Measurements from ENCODE around the gene FAM168A. TPM values are rescaled to one million over a fixed set of nuclear protein-coding genes. Genes with fewer than 3 reads are reported as not detected.

FAM168A gene
- total and polyA plus RNA-seq, 2 donors (not counting 1 experiment from before 2014, with no cell fraction given) = 16.3 to 23.8 TPM

DNA sequence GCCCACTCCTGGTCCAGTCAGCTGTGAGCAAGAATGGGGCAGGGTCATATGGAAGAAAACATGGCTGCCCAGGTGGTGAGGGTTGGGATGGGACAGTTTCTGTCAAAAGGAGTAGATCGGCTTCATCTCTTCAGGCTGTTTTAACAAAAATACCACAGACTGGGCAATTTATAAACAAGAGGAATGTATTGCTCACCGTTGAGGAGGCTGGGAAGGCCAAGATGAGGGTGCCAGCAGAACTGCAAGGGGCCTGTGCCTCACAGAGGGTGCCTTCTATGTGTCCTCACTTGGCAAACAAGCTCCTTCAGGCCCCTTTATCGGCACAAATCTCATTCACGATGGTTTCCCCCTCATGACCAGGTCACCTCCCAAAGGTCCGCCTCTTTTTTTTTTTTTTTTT lies 239.8 kb downstream of the FAM168A start:
- TF ChIP-seq EZH2 (IDR thresholded peaks at IDR 0.05; ENCODE audit: low read length, missing control alignments) = no peak
- TF ChIP-seq, protein P1, sequence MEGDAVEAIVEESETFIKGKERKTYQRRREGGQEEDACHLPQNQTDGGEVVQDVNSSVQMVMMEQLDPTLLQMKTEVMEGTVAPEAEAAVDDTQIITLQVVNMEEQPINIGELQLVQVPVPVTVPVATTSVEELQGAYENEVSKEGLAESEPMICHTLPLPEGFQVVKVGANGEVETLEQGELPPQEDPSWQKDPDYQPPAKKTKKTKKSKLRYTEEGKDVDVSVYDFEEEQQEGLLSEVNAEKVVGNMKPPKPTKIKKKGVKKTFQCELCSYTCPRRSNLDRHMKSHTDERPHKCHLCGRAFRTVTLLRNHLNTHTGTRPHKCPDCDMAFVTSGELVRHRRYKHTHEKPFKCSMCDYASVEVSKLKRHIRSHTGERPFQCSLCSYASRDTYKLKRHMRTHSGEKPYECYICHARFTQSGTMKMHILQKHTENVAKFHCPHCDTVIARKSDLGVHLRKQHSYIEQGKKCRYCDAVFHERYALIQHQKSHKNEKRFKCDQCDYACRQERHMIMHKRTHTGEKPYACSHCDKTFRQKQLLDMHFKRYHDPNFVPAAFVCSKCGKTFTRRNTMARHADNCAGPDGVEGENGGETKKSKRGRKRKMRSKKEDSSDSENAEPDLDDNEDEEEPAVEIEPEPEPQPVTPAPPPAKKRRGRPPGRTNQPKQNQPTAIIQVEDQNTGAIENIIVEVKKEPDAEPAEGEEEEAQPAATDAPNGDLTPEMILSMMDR (conservative IDR thresholded peaks at IDR 0.05 in 1 of 2, IDR thresholded peaks at IDR 0.05 in 1 of 2; ENCODE audit: low read depth in 1 of 2, low read length in 2 of 2) = no peak
- no peak overlapping the region for H2AFZ ChIP-seq (ENCODE audit: low read length)

DNA sequence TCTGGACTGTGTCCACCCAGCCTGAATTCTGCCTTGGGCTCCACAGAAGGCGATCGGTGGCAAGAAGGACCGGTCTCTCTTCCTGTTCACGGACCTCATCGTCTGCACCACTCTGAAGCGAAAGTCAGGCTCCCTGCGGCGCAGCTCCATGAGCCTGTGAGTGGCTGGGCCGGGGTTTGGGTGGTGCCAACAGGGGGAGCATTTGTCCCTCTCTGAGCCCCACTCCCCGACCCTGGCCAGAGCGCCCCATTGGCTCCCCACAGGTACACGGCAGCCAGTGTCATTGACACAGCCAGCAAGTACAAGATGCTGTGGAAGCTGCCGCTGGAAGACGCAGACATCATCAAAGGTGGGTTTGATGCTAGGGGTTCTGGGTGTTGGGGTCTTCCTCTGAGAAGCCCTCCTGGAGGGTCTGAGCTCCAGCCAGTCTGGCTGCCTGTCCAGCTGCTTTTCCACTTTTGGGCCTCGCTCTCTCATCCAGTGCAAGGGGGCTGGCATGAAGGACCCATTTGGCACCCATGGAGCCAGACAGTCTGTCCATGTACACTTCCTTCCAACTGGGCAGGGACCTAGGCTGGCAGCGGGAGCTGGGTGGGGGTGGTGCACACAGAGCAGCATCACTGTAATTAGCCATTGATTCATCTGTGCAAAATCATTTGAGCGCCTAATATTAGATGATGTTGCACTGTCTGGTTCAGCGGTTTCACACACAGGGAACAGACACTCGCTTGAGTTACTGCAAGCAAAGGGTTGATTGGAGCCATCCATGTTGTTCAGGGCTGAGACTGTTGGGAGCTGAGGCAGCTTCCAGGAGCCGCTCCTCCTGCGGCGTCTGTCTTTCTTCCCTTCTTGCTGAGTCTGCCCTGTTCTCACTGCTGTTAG lies 240.7 kb downstream of the FAM168A start:
- Histone ChIP-seq H3K4me2 (ENCODE audit: extremely low read depth, insufficient read depth, low read length) (no peak overlapping the region), H3K4me3 (replicated peaks in 1 of 4; ENCODE audit: control extremely low read depth in 1 of 4, insufficient read depth in 1 of 4, low read depth in 3 of 4, low read length in 4 of 4) (no peak overlapping the region), H3K27me3 (ENCODE audit: control insufficient read depth, insufficient read depth, low read length) (no peaks in the 10 kb centered on the region), H4K20me1 (ENCODE audit: control insufficient read depth, extremely low read depth, insufficient read depth, low read length) (no peaks in the 10 kb centered on the region), H2AFZ (ENCODE audit: low read length) (no peak overlapping the region), H3K9ac (ENCODE audit: insufficient read depth, low read length) (no peak overlapping the region), H3K79me2 (ENCODE audit: control insufficient read depth, insufficient read depth, low read length) (peaks cover 4% of the 10 kb centered on the region), H3K36me3 (ENCODE audit: control insufficient read depth, insufficient read depth, low read length) (peaks cover 62% of the 10 kb centered on the region), H3K9me3 (ENCODE audit: control insufficient read depth, insufficient read depth, low read depth, low read length) (no peaks in the 10 kb centered on the region), H3K27ac (ENCODE audit: insufficient read depth, low read length) (peak overlapping the region; percentile 28), H3K4me1 (ENCODE audit: control insufficient read depth, extremely low read depth, insufficient read depth, low read length) (peaks cover 25% of the 10 kb centered on the region)
- no peak for TF ChIP-seq EZH2 (IDR thresholded peaks at IDR 0.05; ENCODE audit: low read length, missing control alignments)
- TF ChIP-seq, protein P1 (conservative IDR thresholded peaks at IDR 0.05 in 1 of 2, IDR thresholded peaks at IDR 0.05 in 1 of 2; ENCODE audit: low read depth in 1 of 2, low read length in 2 of 2) = no peak
- DNase-seq (ENCODE audit: low read depth in 2 of 2) = no peak

More for the DNA sequence above, 239.8 kb downstream of the FAM168A start:
- H3K36me3 ChIP-seq (ENCODE audit: control insufficient read depth, insufficient read depth, low read length) = peaks cover 64% of the 10 kb centered on the region
- H4K20me1 ChIP-seq (ENCODE audit: control insufficient read depth, extremely low read depth, insufficient read depth, low read length) = no peaks in the 10 kb centered on the region
- no peak overlapping the region for H3K4me2 ChIP-seq (ENCODE audit: extremely low read depth, insufficient read depth, low read length)
- peaks cover 25% of the 10 kb centered on the region for H3K4me1 ChIP-seq (ENCODE audit: control insufficient read depth, extremely low read depth, insufficient read depth, low read length)
- peaks cover 4% of the 10 kb centered on the region for H3K79me2 ChIP-seq (ENCODE audit: control insufficient read depth, insufficient read depth, low read length)
- no peak overlapping the region for H3K4me3 ChIP-seq (replicated peaks in 1 of 4; ENCODE audit: control extremely low read depth in 1 of 4, insufficient read depth in 1 of 4, low read depth in 3 of 4, low read length in 4 of 4)
- no peaks in the 10 kb centered on the region for H3K27me3 ChIP-seq (ENCODE audit: control insufficient read depth, insufficient read depth, low read length)
- no peaks in the 10 kb centered on the region for H3K9me3 ChIP-seq (ENCODE audit: control insufficient read depth, insufficient read depth, low read depth, low read length)
- H3K9ac ChIP-seq (ENCODE audit: insufficient read depth, low read length) = no peak overlapping the region
- DNase-seq (ENCODE audit: low read depth in 2 of 2) = peak in 1 of 2 donors; percentile 42
- peak overlapping the region; percentile 28 for H3K27ac ChIP-seq (ENCODE audit: insufficient read depth, low read length)

- no peak overlapping the region for H3K9ac ChIP-seq (ENCODE audit: insufficient read depth, low read length)
- H3K36me3 ChIP-seq (ENCODE audit: control insufficient read depth, insufficient read depth, low read length) = peaks cover 47% of the 10 kb centered on the region
- H2AFZ ChIP-seq (ENCODE audit: low read length) = no peak overlapping the region
- peaks cover 33% of the 10 kb centered on the region for H3K4me1 ChIP-seq (ENCODE audit: control insufficient read depth, extremely low read depth, insufficient read depth, low read length)
- TF ChIP-seq, protein P1 (conservative IDR thresholded peaks at IDR 0.05 in 1 of 2, IDR thresholded peaks at IDR 0.05 in 1 of 2; ENCODE audit: low read depth in 1 of 2, low read length in 2 of 2) = no peak
- TF ChIP-seq EZH2 (IDR thresholded peaks at IDR 0.05; ENCODE audit: low read length, missing control alignments) = no peak
- peaks cover 4% of the 10 kb centered on the region for H3K79me2 ChIP-seq (ENCODE audit: control insufficient read depth, insufficient read depth, low read length)
- no peak for DNase-seq (ENCODE audit: low read depth in 2 of 2)
- no peak overlapping the region for H3K4me2 ChIP-seq (ENCODE audit: extremely low read depth, insufficient read depth, low read length)
- no peaks in the 10 kb centered on the region for H3K9me3 ChIP-seq (ENCODE audit: control insufficient read depth, insufficient read depth, low read depth, low read length)
- H4K20me1 ChIP-seq (ENCODE audit: control insufficient read depth, extremely low read depth, insufficient read depth, low read length) = no peaks in the 10 kb centered on the region
- H3K27ac ChIP-seq (ENCODE audit: insufficient read depth, low read length) = no peak overlapping the region
- no peak overlapping the region for H3K4me3 ChIP-seq (replicated peaks in 1 of 4; ENCODE audit: control extremely low read depth in 1 of 4, insufficient read depth in 1 of 4, low read depth in 3 of 4, low read length in 4 of 4)
- H3K27me3 ChIP-seq (ENCODE audit: control insufficient read depth, insufficient read depth, low read length) = no peaks in the 10 kb centered on the region
Observed at GRCh38 chr11:73355109-73355508, 242.8 kb downstream of the FAM168A start.
